ENCODE data around the gene ISYNA1. TPM values are rescaled to one million over a fixed set of nuclear protein-coding genes. Genes with fewer than 3 reads are reported as not detected.

The ISYNA1 gene
- total RNA-seq, 1 experiment from 2014 or later = 236 TPM

DNA sequence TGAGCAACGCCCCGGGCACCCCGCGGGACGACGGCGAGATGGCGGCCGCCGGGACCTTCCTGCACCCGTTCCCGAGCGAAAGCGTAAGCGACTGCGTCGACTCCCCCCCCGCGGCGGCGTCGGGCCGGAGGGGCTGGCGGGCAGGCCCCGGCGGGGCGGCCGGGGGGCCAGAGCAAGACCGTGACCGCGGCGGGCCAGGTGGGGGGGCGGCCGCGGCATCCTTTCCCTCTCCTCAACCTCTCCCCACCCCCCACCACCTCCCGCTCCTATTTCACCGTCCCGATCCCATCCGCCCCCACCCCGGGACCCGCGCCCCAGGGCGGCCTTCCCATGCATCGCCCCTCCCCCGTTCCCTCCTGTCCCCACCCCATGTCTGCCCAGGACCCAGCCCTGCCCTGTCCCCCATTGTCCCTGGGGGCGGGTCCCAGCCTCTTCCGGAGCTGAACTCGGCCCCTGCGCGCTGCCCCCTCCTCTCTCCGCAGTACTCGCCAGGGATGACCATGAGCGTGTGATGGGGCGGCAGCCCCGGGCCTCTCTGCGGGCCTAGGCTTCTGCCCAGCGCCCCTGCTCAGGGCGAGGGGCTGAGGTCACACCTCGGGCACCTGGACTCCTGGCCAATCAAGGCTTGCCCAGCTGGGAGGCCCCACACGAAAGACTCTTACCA, 4.1 kb downstream of the ISYNA1 start (continued):
- TF ChIP-seq, protein P1, sequence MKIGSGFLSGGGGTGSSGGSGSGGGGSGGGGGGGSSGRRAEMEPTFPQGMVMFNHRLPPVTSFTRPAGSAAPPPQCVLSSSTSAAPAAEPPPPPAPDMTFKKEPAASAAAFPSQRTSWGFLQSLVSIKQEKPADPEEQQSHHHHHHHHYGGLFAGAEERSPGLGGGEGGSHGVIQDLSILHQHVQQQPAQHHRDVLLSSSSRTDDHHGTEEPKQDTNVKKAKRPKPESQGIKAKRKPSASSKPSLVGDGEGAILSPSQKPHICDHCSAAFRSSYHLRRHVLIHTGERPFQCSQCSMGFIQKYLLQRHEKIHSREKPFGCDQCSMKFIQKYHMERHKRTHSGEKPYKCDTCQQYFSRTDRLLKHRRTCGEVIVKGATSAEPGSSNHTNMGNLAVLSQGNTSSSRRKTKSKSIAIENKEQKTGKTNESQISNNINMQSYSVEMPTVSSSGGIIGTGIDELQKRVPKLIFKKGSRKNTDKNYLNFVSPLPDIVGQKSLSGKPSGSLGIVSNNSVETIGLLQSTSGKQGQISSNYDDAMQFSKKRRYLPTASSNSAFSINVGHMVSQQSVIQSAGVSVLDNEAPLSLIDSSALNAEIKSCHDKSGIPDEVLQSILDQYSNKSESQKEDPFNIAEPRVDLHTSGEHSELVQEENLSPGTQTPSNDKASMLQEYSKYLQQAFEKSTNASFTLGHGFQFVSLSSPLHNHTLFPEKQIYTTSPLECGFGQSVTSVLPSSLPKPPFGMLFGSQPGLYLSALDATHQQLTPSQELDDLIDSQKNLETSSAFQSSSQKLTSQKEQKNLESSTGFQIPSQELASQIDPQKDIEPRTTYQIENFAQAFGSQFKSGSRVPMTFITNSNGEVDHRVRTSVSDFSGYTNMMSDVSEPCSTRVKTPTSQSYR (CRISPR knock-in tag; IDR thresholded peaks at IDR 0.05) = no peak; the same call in 1 of the 2 replicates
- TF ChIP-seq ZNF121 (CRISPR knock-in tag; IDR thresholded peaks at IDR 0.05) (no peak), FOXP1 (CRISPR knock-in tag; IDR thresholded peaks at IDR 0.05; ENCODE audit: borderline replicate concordance) (no peak), JAZF1 (CRISPR knock-in tag; IDR thresholded peaks at IDR 0.05) (no peak), ZNF396 (CRISPR knock-in tag; IDR thresholded peaks at IDR 0.05; ENCODE audit: borderline replicate concordance) (no peak), SOX15 (CRISPR knock-in tag; IDR thresholded peaks at IDR 0.05) (no peak), ZNF317 (CRISPR knock-in tag; IDR thresholded peaks at IDR 0.05; ENCODE audit: borderline replicate concordance, low read depth) (no peak), ZNF232 (CRISPR knock-in tag; IDR thresholded peaks at IDR 0.05) (no peak), CREM (CRISPR knock-in tag; IDR thresholded peaks at IDR 0.05) (no peak)
- TF ChIP-seq, protein P2, sequence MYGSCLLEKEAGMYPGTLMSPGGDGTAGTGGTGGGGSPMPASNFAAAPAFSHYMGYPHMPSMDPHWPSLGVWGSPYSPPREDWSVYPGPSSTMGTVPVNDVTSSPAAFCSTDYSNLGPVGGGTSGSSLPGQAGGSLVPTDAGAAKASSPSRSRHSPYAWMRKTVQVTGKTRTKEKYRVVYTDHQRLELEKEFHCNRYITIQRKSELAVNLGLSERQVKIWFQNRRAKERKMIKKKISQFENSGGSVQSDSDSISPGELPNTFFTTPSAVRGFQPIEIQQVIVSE (CRISPR knock-in tag; IDR thresholded peaks at IDR 0.05; ENCODE audit: borderline replicate concordance) = no peak
- TF ChIP-seq, protein P3, sequence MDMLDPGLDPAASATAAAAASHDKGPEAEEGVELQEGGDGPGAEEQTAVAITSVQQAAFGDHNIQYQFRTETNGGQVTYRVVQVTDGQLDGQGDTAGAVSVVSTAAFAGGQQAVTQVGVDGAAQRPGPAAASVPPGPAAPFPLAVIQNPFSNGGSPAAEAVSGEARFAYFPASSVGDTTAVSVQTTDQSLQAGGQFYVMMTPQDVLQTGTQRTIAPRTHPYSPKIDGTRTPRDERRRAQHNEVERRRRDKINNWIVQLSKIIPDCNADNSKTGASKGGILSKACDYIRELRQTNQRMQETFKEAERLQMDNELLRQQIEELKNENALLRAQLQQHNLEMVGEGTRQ (CRISPR knock-in tag; IDR thresholded peaks at IDR 0.05) = no peak
- TF ChIP-seq, protein P4, sequence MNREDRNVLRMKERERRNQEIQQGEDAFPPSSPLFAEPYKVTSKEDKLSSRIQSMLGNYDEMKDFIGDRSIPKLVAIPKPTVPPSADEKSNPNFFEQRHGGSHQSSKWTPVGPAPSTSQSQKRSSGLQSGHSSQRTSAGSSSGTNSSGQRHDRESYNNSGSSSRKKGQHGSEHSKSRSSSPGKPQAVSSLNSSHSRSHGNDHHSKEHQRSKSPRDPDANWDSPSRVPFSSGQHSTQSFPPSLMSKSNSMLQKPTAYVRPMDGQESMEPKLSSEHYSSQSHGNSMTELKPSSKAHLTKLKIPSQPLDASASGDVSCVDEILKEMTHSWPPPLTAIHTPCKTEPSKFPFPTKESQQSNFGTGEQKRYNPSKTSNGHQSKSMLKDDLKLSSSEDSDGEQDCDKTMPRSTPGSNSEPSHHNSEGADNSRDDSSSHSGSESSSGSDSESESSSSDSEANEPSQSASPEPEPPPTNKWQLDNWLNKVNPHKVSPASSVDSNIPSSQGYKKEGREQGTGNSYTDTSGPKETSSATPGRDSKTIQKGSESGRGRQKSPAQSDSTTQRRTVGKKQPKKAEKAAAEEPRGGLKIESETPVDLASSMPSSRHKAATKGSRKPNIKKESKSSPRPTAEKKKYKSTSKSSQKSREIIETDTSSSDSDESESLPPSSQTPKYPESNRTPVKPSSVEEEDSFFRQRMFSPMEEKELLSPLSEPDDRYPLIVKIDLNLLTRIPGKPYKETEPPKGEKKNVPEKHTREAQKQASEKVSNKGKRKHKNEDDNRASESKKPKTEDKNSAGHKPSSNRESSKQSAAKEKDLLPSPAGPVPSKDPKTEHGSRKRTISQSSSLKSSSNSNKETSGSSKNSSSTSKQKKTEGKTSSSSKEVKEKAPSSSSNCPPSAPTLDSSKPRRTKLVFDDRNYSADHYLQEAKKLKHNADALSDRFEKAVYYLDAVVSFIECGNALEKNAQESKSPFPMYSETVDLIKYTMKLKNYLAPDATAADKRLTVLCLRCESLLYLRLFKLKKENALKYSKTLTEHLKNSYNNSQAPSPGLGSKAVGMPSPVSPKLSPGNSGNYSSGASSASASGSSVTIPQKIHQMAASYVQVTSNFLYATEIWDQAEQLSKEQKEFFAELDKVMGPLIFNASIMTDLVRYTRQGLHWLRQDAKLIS (CRISPR knock-in tag; IDR thresholded peaks at IDR 0.05; ENCODE audit: borderline replicate concordance) = no peak
- TF ChIP-seq, protein P5, sequence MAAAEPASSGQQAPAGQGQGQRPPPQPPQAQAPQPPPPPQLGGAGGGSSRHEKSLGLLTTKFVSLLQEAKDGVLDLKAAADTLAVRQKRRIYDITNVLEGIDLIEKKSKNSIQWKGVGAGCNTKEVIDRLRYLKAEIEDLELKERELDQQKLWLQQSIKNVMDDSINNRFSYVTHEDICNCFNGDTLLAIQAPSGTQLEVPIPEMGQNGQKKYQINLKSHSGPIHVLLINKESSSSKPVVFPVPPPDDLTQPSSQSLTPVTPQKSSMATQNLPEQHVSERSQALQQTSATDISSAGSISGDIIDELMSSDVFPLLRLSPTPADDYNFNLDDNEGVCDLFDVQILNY (CRISPR knock-in tag; IDR thresholded peaks at IDR 0.05) = 0 out of 2 replicates have a peak, but pooled peaks have one; percentile 44

DNA sequence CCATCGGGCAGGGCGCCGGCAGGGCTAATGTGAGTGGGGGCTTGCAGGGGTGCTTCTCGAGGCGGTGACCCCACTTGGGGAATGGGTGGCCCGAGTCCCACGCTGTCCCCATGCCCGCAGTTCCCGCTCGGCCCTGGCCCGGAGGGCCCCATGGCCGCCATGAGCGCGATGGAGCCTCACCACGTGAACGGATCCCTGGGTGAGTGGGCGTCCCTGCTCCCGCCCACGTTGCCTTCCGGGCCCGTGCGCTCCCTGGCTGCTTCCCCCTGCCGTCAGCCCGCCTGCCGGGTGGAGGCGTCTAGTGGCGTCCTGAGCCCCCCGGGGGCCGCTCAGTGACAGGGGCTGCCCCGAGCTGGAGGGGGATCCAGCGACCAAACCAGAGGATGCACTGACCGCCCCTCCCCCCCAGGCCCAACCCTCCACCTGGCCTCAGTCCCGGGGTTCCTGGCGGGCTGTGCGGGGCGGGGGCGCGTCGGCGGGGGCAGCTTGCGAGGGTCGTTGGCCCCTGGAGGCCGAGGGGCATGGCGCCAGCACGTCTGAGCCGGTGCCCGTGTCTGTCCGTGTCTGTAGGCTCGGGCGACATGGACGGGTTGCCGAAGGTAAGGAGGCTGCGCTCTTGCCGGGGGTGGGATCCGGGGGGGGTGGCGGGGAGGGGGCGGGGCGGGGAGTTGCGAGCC, 4.8 kb downstream of the ISYNA1 start:
- Mint-ChIP-seq H3K36me3 (peaks cover 3% of the 10 kb centered on the region), H3K9me3 (no peaks in the 10 kb centered on the region), H3K27ac (no peak overlapping the region), H3K4me1 (peaks cover 26% of the 10 kb centered on the region), H3K4me3 (peak overlapping the region; percentile 52), H3K27me3 (ENCODE audit: low read depth) (no peaks in the 10 kb centered on the region)
- POLR2A ChIA-PET = interaction anchor here (2.0 kb wide), 1 partner anchor 14 kb away, joined by 12 read pairs; the partner anchor contains the start of gene SSBP4
- DNase-seq (ENCODE audit: low spot score) (peak; percentile 69), ATAC-seq (no peak)
- CTCF ChIA-PET = interaction anchor here (1.0 to 1.4 kb wide), 4 partner anchors 20 to 154 kb away, joined by 3 to 4 read pairs (median 3); partner anchors contain the start of gene GDF15
- TF ChIP-seq ZNF423 (CRISPR knock-in tag; IDR thresholded peaks at IDR 0.05) = 0 out of 2 replicates have a peak, but pooled peaks have one; percentile 21
- TF ChIP-seq, protein P6, sequence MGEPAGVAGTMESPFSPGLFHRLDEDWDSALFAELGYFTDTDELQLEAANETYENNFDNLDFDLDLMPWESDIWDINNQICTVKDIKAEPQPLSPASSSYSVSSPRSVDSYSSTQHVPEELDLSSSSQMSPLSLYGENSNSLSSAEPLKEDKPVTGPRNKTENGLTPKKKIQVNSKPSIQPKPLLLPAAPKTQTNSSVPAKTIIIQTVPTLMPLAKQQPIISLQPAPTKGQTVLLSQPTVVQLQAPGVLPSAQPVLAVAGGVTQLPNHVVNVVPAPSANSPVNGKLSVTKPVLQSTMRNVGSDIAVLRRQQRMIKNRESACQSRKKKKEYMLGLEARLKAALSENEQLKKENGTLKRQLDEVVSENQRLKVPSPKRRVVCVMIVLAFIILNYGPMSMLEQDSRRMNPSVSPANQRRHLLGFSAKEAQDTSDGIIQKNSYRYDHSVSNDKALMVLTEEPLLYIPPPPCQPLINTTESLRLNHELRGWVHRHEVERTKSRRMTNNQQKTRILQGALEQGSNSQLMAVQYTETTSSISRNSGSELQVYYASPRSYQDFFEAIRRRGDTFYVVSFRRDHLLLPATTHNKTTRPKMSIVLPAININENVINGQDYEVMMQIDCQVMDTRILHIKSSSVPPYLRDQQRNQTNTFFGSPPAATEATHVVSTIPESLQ (CRISPR knock-in tag; IDR thresholded peaks at IDR 0.05) = 0 out of 2 replicates have a peak, but pooled peaks have one; percentile 30
- no peak for TF ChIP-seq ZNF232 (CRISPR knock-in tag; IDR thresholded peaks at IDR 0.05)
- TF ChIP-seq, protein P2 (CRISPR knock-in tag; IDR thresholded peaks at IDR 0.05; ENCODE audit: borderline replicate concordance) = no peak
- TF ChIP-seq, protein P7, sequence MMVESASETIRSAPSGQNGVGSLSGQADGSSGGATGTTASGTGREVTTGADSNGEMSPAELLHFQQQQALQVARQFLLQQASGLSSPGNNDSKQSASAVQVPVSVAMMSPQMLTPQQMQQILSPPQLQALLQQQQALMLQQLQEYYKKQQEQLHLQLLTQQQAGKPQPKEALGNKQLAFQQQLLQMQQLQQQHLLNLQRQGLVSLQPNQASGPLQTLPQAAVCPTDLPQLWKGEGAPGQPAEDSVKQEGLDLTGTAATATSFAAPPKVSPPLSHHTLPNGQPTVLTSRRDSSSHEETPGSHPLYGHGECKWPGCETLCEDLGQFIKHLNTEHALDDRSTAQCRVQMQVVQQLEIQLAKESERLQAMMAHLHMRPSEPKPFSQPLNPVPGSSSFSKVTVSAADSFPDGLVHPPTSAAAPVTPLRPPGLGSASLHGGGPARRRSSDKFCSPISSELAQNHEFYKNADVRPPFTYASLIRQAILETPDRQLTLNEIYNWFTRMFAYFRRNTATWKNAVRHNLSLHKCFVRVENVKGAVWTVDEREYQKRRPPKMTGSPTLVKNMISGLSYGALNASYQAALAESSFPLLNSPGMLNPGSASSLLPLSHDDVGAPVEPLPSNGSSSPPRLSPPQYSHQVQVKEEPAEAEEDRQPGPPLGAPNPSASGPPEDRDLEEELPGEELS (CRISPR knock-in tag; IDR thresholded peaks at IDR 0.05) = no peak
- no peak for TF ChIP-seq GTF2I (CRISPR knock-in tag; conservative IDR thresholded peaks at IDR 0.05)

All from WTC11 (cell line).